HepG2 (cell line): ENCODE data around the gene CTNND1. TPM values are rescaled to one million over a fixed set of nuclear protein-coding genes. Genes with fewer than 3 reads are reported as not detected.

ENCODE experiments used
- EHMT2 ChIP-seq: fragments of 200-600 bp; sonication (generic); IDR thresholded peaks from 2 replicates; pipeline ENCODE4 v1.7.0; 2017; ENCODE audit warnings: antibody characterized with exemption, low read depth, low read length, borderline replicate concordance
- GTF2F1 ChIP-seq: fragments of 150-350 bp; IDR thresholded peaks from 2 replicates; pipeline ENCODE4 v1.6.1; 2014; ENCODE audit warnings: low read length
- REL ChIP-seq: sonication (generic); formaldehyde crosslinking; conservative IDR thresholded peaks from 2 replicates; pipeline ENCODE4 v1.8.0; 2022; ENCODE audit warnings: mild to moderate bottlenecking, missing genetic modification reagents, moderate library complexity
- SKIL ChIP-seq: sonication (generic); formaldehyde crosslinking; IDR thresholded peaks from 2 replicates; pipeline ENCODE4 v1.8.0; 2022; ENCODE audit warnings: missing genetic modification reagents, mild to moderate bottlenecking, moderate library complexity, borderline replicate concordance
- TARDBP ChIP-seq: sonication (generic); formaldehyde crosslinking; IDR thresholded peaks from 2 replicates; pipeline ENCODE4 v1.8.0; 2022; ENCODE audit warnings: mild to moderate bottlenecking, missing genetic modification reagents
- ZNF230 ChIP-seq: sonication (generic); formaldehyde crosslinking; IDR thresholded peaks from 2 replicates; pipeline ENCODE4 v1.4.0; 2020; ENCODE audit warnings: mild to moderate bottlenecking, missing genetic modification reagents
- ZNF567 ChIP-seq: sonication (generic); formaldehyde crosslinking; IDR thresholded peaks from 2 replicates; pipeline ENCODE4 v1.8.1; 2023; ENCODE audit warnings: mild to moderate bottlenecking, missing genetic modification reagents, borderline replicate concordance
- ZNF703 ChIP-seq: sonication (generic); formaldehyde crosslinking; IDR thresholded peaks from 2 replicates; pipeline ENCODE4 v1.5.1; 2020; ENCODE audit warnings: missing genetic modification reagents, mild to moderate bottlenecking, moderate library complexity, borderline replicate concordance
- polyA plus RNA-seq, 8 experiments: library from polyadenylated mRNA; depleted of rRNA in 3 of 8; stranded (reverse) in 7 of 8; unstranded in 1 of 8; fragments of >200 nt; fragmentation: Illumina TruSeq in 4 of 8; extraction: Trizol in 4 of 8; gene quantifications; 2 replicates each; pipeline versions ENCODE4 v1.2.1 to v1.2.3, GENCODE V29; 2011 to 2016; ENCODE audit warnings: low read depth in 4 of 8, missing spikeins in 1 of 8, mixed read lengths in 1 of 8; ENCODE audit not compliant: insufficient read depth in 1 of 8
- total RNA-seq, 5 experiments: library from RNA; depleted of rRNA; stranded (reverse); fragments of >200 nt; fragmentation: Illumina TruSeq; extraction: Trizol; gene quantifications; 2 replicates each; pipeline ENCODE4 v1.2.3, GENCODE V29; 2016; ENCODE audit warnings: low read depth in 1 of 5
- TF ChIP-seq, protein P1 (sequence below): sonication (generic); formaldehyde crosslinking; IDR thresholded peaks from 2 replicates; pipeline ENCODE4 v1.5.0; 2020; ENCODE audit warnings: missing genetic modification reagents

CTNND1 gene
- total and polyA plus RNA-seq, 2 of the 13 experiments (the other 11 are each of a cell fraction or from before 2014, with no cell fraction given): 117 to 128 TPM

DNA sequence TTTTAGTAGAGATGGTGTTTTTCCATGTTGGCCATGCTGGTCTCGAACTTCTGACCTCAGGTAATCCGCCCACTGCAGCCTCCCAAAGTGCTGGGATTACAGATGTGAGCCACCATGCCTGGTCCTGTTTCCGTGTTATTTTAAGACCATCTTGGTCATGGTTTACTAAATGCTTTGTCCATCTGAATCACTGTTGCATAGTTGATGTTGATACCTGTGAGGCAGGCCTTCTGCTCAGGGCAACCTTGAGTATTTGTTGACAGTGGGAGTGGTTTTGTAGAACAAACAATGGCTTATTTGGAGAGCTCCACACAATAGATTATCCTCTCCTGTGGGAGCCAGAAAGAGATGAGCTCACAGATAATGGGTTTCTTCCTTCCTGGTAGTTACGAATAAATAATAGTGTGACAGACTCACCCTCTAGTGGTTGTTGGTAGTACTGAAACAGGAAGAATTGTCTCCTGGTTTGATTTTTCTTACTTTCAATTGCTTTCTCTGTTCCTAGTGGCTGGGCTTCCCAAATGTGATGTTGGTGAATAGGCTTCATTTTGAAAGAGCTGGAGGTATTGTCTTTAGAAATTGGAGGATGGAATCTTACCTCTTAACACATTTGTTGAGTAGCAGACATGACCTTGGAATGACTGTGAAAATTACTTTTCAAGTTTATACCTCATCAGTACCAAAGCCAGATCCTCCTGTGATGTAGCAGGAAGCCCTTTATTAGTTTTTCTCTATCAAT is 39.0 kb downstream of the CTNND1 start (continued):
- TF ChIP-seq ZNF567 (CRISPR knock-in tag): no peak
- no peak for TF ChIP-seq REL
- TF ChIP-seq, protein P1, sequence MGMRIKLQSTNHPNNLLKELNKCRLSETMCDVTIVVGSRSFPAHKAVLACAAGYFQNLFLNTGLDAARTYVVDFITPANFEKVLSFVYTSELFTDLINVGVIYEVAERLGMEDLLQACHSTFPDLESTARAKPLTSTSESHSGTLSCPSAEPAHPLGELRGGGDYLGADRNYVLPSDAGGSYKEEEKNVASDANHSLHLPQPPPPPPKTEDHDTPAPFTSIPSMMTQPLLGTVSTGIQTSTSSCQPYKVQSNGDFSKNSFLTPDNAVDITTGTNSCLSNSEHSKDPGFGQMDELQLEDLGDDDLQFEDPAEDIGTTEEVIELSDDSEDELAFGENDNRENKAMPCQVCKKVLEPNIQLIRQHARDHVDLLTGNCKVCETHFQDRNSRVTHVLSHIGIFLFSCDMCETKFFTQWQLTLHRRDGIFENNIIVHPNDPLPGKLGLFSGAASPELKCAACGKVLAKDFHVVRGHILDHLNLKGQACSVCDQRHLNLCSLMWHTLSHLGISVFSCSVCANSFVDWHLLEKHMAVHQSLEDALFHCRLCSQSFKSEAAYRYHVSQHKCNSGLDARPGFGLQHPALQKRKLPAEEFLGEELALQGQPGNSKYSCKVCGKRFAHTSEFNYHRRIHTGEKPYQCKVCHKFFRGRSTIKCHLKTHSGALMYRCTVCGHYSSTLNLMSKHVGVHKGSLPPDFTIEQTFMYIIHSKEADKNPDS: no peak
- 0 out of 2 replicates have a peak, but pooled peaks have one; percentile 36 for TF ChIP-seq ZNF230 (CRISPR knock-in tag)
- no peak for TF ChIP-seq ZNF703 (CRISPR knock-in tag)
- no peak for TF ChIP-seq GTF2F1
- TF ChIP-seq TARDBP (CRISPR knock-in tag): peak; percentile 81; the same call in 1 of the 2 replicates
- peak; percentile 46; the same call in 1 of the 2 replicates for TF ChIP-seq SKIL (CRISPR knock-in tag)
- no peak for TF ChIP-seq EHMT2
